DND-41 (cell line): ENCODE measurements around the gene RNU1-1.
"Not testable (repeated sequence)": the region's sequence is repeated elsewhere in the genome, so short reads cannot be mapped to it uniquely, and the experiment has no call there.

Source experiments
- CTCF ChIP-seq: IDR thresholded peaks from 2 replicates; pipeline ENCODE4 v1.5.1; 2012; ENCODE audit warnings: borderline replicate concordance, low read length, moderate library complexity, mild to moderate bottlenecking; ENCODE audit not compliant: poor library complexity, severe bottlenecking; ENCODE audit errors: extremely low read depth
- EZH2 ChIP-seq: IDR thresholded peaks from 3 replicates; pipeline ENCODE4 v1.6.1; 2012; ENCODE audit warnings: borderline replicate concordance, low read depth, mild to moderate bottlenecking, moderate library complexity, low read length, inconsistent platforms; ENCODE audit not compliant: severe bottlenecking

- not testable (repeated sequence) for TF ChIP-seq CTCF, EZH2
Observed at GRCh38 chr1:16493731-16494130, 20.4 kb downstream of the RNU1-1 start.
